Esophagus muscularis mucosa (tissue), 4 donors: Measurements from ENCODE around the gene ATP8B1. TPM values are rescaled to one million over a fixed set of nuclear protein-coding genes. Genes with fewer than 3 reads are reported as not detected.
"Not testable (repeated sequence)": the region's sequence is repeated elsewhere in the genome, so short reads cannot be mapped to it uniquely, and the experiment has no call there.

Experiments used
- DNase-seq: peaks from one replicate; pipeline ENCODE4 v3.0.0-alpha.2; 2017; ENCODE audit errors: extremely low spot score
- H3K27ac ChIP-seq, 4 donors: fragments of 200-600 bp; sonication (generic); replicated peaks in 1 of 4; 1 replicate in 3 of 4; 2 replicates in 1 of 4; pipeline ENCODE4 v1.5.1; 2016 to 2019; ENCODE audit warnings: mild to moderate bottlenecking in 1 of 4
- H3K27me3 ChIP-seq, 4 donors: fragments of 200-600 bp; sonication (generic); one replicate each; pipeline versions ENCODE4 v1.5.1 to v1.6.0; 2016 to 2019
- H3K36me3 ChIP-seq, 4 donors: fragments of 200-600 bp; sonication (generic); one replicate each; pipeline ENCODE4 v1.5.1; 2016 to 2019
- H3K4me1 ChIP-seq, 4 donors: fragments of 200-600 bp; sonication (generic); one replicate each; pipeline ENCODE4 v1.5.1; 2016 to 2019
- H3K4me3 ChIP-seq, 4 donors: fragments of 200-600 bp; sonication (generic); 1 replicate in 2 of 4; 2 replicates in 2 of 4; pipeline ENCODE4 v1.5.1; 2016 to 2019; ENCODE audit warnings: mild to moderate bottlenecking in 4 of 4, moderate library complexity in 1 of 4
- H3K9me3 ChIP-seq, 4 donors: fragments of 200-600 bp; sonication (generic); 1 replicate in 3 of 4; 2 replicates in 1 of 4; pipeline ENCODE4 v1.5.1; 2016 to 2019
- EP300 ChIP-seq: sonication (generic); formaldehyde crosslinking; IDR thresholded peaks from one replicate; pipeline ENCODE4 v1.6.1; 2017; ENCODE audit warnings: antibody characterized with exemption
- POLR2A ChIP-seq: fragments of 450-650 bp; IDR thresholded peaks from one replicate; pipeline ENCODE4 v1.6.1; 2017; ENCODE audit warnings: antibody characterized with exemption, moderate library complexity, mild to moderate bottlenecking, low read depth
- POLR2AphosphoS5 ChIP-seq, 2 donors: sonication (generic); formaldehyde crosslinking; IDR thresholded peaks; one replicate each; pipeline ENCODE4 v1.6.1; 2017; ENCODE audit warnings: antibody characterized with exemption in 2 of 2
- WGBS: methylation state at CpG from one replicate; pipeline ENCODE4 v1.1.5; 2018; 5-methylcytosine and 5-hydroxymethylcytosine counted together
- intact Hi-C: fragments of 100-400 bp; cut with DNase I; formaldehyde crosslinking; loops from one replicate; pipeline ENCODE4 v1.15.1; 2023
- total RNA-seq, 4 donors: library from RNA; depleted of rRNA; stranded (reverse); fragments of >200 nt; gene quantifications; one replicate each; pipeline versions ENCODE4 v1.1.0 to v1.2.1, GENCODE V29; 2016
- TF ChIP-seq, protein P1 (sequence below), 3 experiments: fragments of 200-600 bp in 2 of 3; fragments of 450-650 bp in 1 of 3; sonication (generic) in 2 of 3; IDR thresholded peaks; one replicate each; pipeline ENCODE4 v1.5.1; 2017 to 2019; ENCODE audit warnings: antibody characterized with exemption in 3 of 3, mild to moderate bottlenecking in 2 of 3, moderate library complexity in 1 of 3

The ATP8B1 gene
- total RNA-seq, 4 donors from 2014 or later = 18.3 to 21.9 (median 19.6) TPM

DNA sequence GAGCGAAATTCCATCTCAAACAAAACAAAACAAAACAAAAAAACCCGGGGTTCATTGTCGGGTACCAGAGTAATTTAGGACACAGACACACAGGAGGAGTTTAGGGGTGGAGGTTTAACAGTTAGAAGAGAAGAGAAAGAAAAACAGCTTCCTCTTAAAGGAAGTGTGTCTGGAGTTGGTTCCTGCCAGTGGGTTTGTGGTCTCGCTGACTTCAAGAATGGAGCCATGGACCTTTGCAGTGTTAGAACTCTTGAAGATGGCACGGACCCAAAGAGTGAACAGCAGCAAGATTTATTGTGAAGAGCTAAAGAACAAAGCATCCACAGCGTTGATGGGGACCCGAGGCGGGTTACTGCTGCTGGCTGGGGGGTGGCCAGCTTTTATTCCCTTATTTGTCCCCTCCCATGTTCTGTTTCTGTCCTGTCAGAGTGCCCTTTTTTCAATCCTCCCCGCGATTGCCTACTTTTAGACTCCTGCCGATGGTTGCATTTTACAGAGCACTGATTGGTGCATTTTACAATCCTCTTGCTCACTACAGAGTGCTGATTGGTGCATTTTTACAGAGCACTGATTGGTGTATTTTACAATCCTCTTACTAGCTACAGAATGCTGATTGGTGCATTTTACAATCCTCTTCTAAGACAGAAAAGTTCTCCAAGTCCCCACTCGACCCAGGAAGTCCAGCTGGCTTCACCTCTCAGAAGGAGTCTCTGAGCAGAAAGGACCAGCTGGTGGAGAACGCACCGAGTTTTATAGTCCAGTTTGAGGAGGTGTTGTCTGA is 28.7 kb upstream of the ATP8B1 start:
- 83% methylated on average over 14 of the region's 14 CpGs for WGBS
- Histone ChIP-seq H3K27ac (no peak overlapping the region), H3K4me3 (no peak overlapping the region), H3K27me3 (no peaks in the 10 kb centered on the region), H3K9me3 (no peaks in the 10 kb centered on the region), H3K36me3 (no peaks in the 10 kb centered on the region), H3K4me1 (peaks cover 0 to 10% (median 9%) of the 10 kb centered on the region in 4 donors)
- TF ChIP-seq POLR2AphosphoS5 (IDR thresholded peaks at IDR 0.05) = no peak
- TF ChIP-seq POLR2A = no peak
- no peak for TF ChIP-seq EP300
- TF ChIP-seq, protein P1, sequence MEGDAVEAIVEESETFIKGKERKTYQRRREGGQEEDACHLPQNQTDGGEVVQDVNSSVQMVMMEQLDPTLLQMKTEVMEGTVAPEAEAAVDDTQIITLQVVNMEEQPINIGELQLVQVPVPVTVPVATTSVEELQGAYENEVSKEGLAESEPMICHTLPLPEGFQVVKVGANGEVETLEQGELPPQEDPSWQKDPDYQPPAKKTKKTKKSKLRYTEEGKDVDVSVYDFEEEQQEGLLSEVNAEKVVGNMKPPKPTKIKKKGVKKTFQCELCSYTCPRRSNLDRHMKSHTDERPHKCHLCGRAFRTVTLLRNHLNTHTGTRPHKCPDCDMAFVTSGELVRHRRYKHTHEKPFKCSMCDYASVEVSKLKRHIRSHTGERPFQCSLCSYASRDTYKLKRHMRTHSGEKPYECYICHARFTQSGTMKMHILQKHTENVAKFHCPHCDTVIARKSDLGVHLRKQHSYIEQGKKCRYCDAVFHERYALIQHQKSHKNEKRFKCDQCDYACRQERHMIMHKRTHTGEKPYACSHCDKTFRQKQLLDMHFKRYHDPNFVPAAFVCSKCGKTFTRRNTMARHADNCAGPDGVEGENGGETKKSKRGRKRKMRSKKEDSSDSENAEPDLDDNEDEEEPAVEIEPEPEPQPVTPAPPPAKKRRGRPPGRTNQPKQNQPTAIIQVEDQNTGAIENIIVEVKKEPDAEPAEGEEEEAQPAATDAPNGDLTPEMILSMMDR (IDR thresholded peaks at IDR 0.05) = no peak
- intact Hi-C loops = no loop called here
- no peak for DNase-seq

DNA sequence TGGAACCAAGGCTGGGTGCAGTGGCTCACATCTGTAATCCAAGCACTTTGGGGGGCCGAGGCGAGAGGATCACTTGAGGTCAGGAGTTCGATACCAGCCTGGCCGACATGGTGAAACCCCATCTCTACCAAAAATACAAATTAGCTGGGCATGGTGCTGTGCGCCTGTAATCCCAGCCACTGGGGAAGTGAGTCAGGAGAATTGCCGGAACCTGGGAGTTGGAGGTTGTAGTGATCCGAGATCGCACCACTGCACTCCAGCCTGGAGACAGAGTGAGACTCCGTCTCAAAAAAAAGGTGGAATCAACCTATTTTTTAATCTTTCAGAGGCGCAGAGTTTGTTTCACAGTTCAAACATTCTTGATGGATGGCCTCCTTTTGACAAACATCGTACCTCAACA is 24.5 kb upstream of the ATP8B1 start:
- H3K36me3 ChIP-seq = no peaks in the 10 kb centered on the region
- H3K4me3 ChIP-seq = no peak overlapping the region
- TF ChIP-seq EP300 (no peak), POLR2A (no peak), POLR2AphosphoS5 (IDR thresholded peaks at IDR 0.05) (no peak)
- TF ChIP-seq, protein P1 (IDR thresholded peaks at IDR 0.05) = no peak
- H3K9me3 ChIP-seq = no peaks in the 10 kb centered on the region
- WGBS = 80% methylated on average over 11 of the region's 11 CpGs
- no peak overlapping the region for H3K27ac ChIP-seq
- H3K4me1 ChIP-seq = no peaks in the 10 kb centered on the region
- intact Hi-C loops = no loop called here
- no peak for DNase-seq
- no peaks in the 10 kb centered on the region for H3K27me3 ChIP-seq

DNA sequence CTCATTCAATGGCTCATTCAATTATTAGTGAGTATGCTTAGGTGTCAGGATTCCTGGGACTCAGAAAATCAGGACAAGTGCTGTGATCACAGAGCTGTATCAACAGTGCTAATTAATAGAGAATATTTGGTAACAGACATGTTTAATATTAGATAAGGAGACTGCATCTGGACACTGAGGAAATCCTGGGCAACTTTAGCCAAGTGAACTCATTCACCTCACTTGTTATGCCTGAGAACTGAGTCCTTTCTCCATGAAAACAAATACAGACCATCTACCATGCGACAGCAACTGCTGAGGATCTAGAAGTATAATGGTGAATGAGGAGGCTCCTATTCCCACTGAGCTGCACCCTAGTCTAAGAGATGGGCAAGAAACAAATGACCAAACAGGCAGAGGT is 23.1 kb upstream of the ATP8B1 start:
- Histone ChIP-seq H3K4me3 (no peak overlapping the region), H3K4me1 (no peaks in the 10 kb centered on the region), H3K27ac (no peak overlapping the region), H3K27me3 (no peaks in the 10 kb centered on the region), H3K36me3 (no peaks in the 10 kb centered on the region), H3K9me3 (no peaks in the 10 kb centered on the region)
- intact Hi-C loops = no loop called here
- TF ChIP-seq, protein P1 (IDR thresholded peaks at IDR 0.05) = no peak
- no peak for TF ChIP-seq POLR2AphosphoS5 (IDR thresholded peaks at IDR 0.05)
- no peak for TF ChIP-seq POLR2A
- no peak for DNase-seq
- 100% methylated on average over 1 of the region's 1 CpG for WGBS

DNA sequence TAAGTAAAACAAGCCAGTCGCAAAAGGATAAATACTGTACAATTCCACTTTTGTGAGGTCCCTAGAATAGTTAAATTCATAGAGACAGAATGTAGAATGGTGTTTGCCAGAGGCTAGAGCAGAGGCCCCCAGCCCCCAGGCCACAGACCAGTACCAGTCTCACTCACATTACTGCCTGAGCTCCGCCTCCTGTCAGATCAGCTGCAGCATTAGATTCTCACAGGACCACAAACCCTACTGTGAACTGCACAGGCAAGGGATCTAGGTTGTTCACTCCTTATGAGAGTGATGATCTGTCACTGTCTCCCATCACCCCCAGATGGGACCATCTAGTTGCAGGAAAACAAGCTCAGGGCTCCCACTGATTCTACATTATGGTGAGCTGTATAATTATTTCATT is 17.5 kb upstream of the ATP8B1 start:
- H3K27me3 ChIP-seq, H3K9me3 ChIP-seq, H3K4me3 ChIP-seq, intact Hi-C loops, DNase-seq, H3K36me3 ChIP-seq: not testable (repeated sequence)
- Histone ChIP-seq H3K27ac (peak overlapping the region; percentile 29 to 69 (median 53)), H3K4me1 (peaks cover 9 to 20% (median 17%) of the 10 kb centered on the region in 4 donors)
- 84% methylated on average over 2 of the region's 2 CpGs for WGBS

DNA sequence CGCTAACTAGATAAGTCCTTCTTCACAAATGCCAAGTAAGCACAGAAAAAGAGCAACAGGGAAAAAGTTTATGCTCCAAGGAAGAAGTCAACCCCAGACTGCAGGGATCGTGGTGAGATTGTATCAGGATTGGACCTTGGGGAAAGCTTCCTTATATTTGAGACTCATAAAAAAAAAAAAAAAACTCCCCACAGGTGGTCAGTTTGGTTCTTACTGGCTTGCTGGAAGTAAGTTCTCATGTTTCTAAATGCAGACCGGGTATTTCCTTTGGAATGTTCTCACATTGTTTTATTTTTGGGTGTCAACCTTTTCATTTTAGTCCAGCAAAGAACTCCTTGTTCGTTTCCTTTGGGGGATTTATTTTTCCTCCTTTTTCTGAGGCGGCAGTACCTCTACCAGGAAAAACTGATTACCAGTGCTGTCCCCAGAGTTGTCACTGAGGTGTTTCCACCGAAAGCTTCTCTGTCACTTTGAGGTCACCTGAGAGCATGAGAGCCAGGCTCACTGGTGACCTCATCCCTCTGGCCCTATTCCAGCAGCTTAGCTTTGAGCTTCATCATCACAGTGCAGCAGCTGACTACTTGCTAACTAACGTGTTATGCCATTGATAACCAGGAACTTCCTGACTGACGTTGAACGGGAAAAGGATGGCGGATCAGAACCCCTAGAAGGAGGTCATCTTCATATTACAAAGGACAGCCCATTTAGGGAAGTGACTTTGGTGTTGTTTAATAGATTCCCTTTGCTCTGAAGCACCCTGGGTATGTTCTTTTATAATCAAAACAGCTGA is 16.8 kb upstream of the ATP8B1 start:
- Histone ChIP-seq H3K36me3 (no peaks in the 10 kb centered on the region), H3K27me3 (no peaks in the 10 kb centered on the region), H3K4me1 (peaks cover 9 to 20% (median 17%) of the 10 kb centered on the region in 4 donors), H3K9me3 (no peaks in the 10 kb centered on the region), H3K27ac (peak overlapping the region; percentile 29 to 69 (median 53)), H3K4me3 (peak overlapping the region in 2 of 4 donors; percentile 7 to 16)
- 23% methylated on average over 10 of the region's 10 CpGs for WGBS
- TF ChIP-seq POLR2AphosphoS5 (IDR thresholded peaks at IDR 0.05) = peak; percentile 60 to 74
- TF ChIP-seq POLR2A = no peak
- intact Hi-C loops = loop anchor here (10.0 kb wide), 1 partner anchor 195 kb away; the partner anchor contains the start of gene NARS1
- DNase-seq = no peak
